SU-DHL-6 (cell line): ENCODE data around the gene SLC6A8.

Experiments
- H2AFZ ChIP-seq: fragments of 200-600 bp; sonication (generic); 2 replicates; pipeline ENCODE4 v1.6.1; 2014; ENCODE audit warnings: low read depth, mild to moderate bottlenecking, moderate library complexity, mixed read lengths, antibody characterized with exemption, low read length; ENCODE audit not compliant: severe bottlenecking
- H3F3A ChIP-seq: fragments of 200-600 bp; shearing (Covaris generic); 2 replicates; pipeline ENCODE4 v1.6.0; 2016; ENCODE audit warnings: antibody characterized with exemption, mild to moderate bottlenecking; ENCODE audit not compliant: insufficient read depth
- H3K27ac ChIP-seq: fragments of 200-600 bp; sonication (generic); 2 replicates; pipeline ENCODE4 v1.5.1; 2016; ENCODE audit warnings: low read depth, mild to moderate bottlenecking, low read length, moderate library complexity, mixed read lengths
- H3K27me3 ChIP-seq: fragments of 200-600 bp; sonication (generic), shearing (Covaris generic); 2 replicates; pipeline ENCODE4 v1.6.0; 2014; ENCODE audit warnings: mild to moderate bottlenecking, low read length
- H3K36me3 ChIP-seq: fragments of 200-600 bp; sonication (generic); 2 replicates; pipeline ENCODE4 v1.6.1; 2014; ENCODE audit warnings: mild to moderate bottlenecking, low read length, mixed read lengths
- H3K4me2 ChIP-seq: fragments of 300-600, 200-600 bp; shearing (Covaris generic), sonication (generic); 2 replicates; pipeline ENCODE4 v1.6.0; 2014; ENCODE audit warnings: low read length, low read depth, mild to moderate bottlenecking; ENCODE audit not compliant: poor library complexity, severe bottlenecking
- H3K4me3 ChIP-seq: fragments of 200-600 bp; sonication (generic); 2 replicates; pipeline ENCODE4 v1.5.1; 2014; ENCODE audit warnings: antibody characterized with exemption, low read length, mild to moderate bottlenecking, mixed read lengths; ENCODE audit not compliant: insufficient read depth, poor library complexity, severe bottlenecking
- H3K79me2 ChIP-seq: fragments of 200-600 bp; sonication (generic); 2 replicates; pipeline ENCODE4 v1.6.1; 2014; ENCODE audit warnings: mild to moderate bottlenecking, low read length, moderate library complexity; ENCODE audit not compliant: insufficient read depth
- H3K9ac ChIP-seq: fragments of 200-600 bp; sonication (generic); 2 replicates; pipeline ENCODE4 v1.7.0; 2014; ENCODE audit warnings: mild to moderate bottlenecking, low read length
- H3K9me2 ChIP-seq: fragments of 200-600 bp; sonication (generic); replicated peaks from 2 replicates; pipeline ENCODE4 v1.6.1; 2014; ENCODE audit warnings: low read length; ENCODE audit not compliant: insufficient read depth
- H3K9me3 ChIP-seq: fragments of 200-600 bp; sonication (generic); 2 replicates; pipeline ENCODE4 v1.6.1; 2014; ENCODE audit warnings: low read length, mixed read lengths; ENCODE audit not compliant: insufficient read depth
- H4K20me1 ChIP-seq: fragments of 200-600 bp; sonication (generic); 2 replicates; pipeline ENCODE4 v1.6.1; 2014; ENCODE audit warnings: low read depth, mild to moderate bottlenecking, antibody characterized with exemption, low read length, moderate library complexity, mixed read lengths
- EZH2phosphoT487 ChIP-seq: fragments of 200-600 bp; sonication (generic), shearing (Covaris generic); conservative IDR thresholded peaks from 2 replicates; pipeline ENCODE4 v1.6.1; 2018; ENCODE audit warnings: mild to moderate bottlenecking, antibody characterized with exemption, low read length, moderate library complexity, mixed read lengths
- TF ChIP-seq, protein P1 (sequence below): fragments of 200-600 bp; sonication (generic); IDR thresholded peaks from one replicate; pipeline ENCODE4 v1.5.1; 2017; ENCODE audit warnings: antibody characterized with exemption, mild to moderate bottlenecking, low read length, moderate library complexity; ENCODE audit not compliant: insufficient read depth, poor library complexity, severe bottlenecking

Gene SLC6A8

DNA sequence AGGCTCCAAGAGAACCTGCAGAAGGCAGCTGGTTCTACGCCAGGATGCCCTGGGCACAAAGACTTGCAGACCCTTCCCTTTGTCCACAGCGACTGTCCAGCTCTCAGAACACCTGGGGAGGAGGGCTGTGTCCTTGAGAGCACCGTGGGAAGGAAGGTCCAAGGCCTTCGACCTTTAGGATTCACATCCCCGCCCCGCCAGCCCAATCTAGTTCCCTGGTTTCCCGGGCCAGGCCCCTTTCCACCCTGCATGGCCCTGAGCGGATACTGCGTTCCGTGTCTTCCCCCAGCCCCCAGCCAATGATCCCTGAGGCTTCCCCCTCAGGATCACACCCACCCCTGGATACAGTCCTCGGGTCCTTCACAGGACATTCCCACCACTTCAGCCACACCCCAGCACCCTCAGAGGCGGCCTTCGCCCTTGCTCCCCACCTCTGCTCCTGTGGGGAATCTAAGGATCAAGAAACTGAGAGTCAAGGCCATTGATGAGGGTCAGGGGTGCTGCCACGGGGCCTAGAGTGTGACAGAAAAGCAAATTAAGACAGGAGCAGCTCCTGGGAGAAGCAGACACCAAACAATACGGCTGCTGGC is 46.0 kb downstream of the SLC6A8 start:
- TF ChIP-seq, protein P1, sequence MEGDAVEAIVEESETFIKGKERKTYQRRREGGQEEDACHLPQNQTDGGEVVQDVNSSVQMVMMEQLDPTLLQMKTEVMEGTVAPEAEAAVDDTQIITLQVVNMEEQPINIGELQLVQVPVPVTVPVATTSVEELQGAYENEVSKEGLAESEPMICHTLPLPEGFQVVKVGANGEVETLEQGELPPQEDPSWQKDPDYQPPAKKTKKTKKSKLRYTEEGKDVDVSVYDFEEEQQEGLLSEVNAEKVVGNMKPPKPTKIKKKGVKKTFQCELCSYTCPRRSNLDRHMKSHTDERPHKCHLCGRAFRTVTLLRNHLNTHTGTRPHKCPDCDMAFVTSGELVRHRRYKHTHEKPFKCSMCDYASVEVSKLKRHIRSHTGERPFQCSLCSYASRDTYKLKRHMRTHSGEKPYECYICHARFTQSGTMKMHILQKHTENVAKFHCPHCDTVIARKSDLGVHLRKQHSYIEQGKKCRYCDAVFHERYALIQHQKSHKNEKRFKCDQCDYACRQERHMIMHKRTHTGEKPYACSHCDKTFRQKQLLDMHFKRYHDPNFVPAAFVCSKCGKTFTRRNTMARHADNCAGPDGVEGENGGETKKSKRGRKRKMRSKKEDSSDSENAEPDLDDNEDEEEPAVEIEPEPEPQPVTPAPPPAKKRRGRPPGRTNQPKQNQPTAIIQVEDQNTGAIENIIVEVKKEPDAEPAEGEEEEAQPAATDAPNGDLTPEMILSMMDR, result no peak
- no peak for TF ChIP-seq EZH2phosphoT487
- no peaks in the 10 kb centered on the region for H3K27me3 ChIP-seq
- H3K9ac ChIP-seq, result no peak overlapping the region
- H3K9me3 ChIP-seq, result no peaks in the 10 kb centered on the region
- no peak overlapping the region for H2AFZ ChIP-seq
- no peak overlapping the region for H3K4me2 ChIP-seq
- no peaks in the 10 kb centered on the region for H3K36me3 ChIP-seq
- no peak overlapping the region for H3K27ac ChIP-seq
- H3F3A ChIP-seq, result no peaks in the 10 kb centered on the region
- no peaks in the 10 kb centered on the region for H3K79me2 ChIP-seq
- H3K4me3 ChIP-seq, result no peak overlapping the region
- no peaks in the 10 kb centered on the region for H4K20me1 ChIP-seq
- H3K9me2 ChIP-seq, result no peaks in the 10 kb centered on the region

DNA sequence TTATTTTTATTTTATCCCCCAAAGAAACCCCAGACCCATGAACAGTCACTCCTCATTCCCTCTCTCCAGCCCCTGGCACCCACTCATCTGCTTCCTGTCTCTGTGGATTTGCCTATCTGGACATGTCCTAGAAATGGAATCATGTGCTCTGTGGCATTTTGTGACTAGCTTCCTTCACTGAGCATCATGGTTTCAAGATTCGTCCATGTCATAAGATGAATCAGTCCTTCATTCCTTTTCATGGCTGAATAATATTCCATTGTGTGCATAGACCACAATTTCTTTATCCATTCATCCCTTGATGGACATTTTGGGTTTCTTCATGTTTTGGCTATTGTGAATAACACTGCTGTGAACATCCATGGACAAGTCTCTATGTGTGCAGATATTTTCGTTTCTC is 47.1 kb downstream of the SLC6A8 start:
- H3K27me3 ChIP-seq, result no peaks in the 10 kb centered on the region
- no peaks in the 10 kb centered on the region for H3F3A ChIP-seq
- no peak overlapping the region for H3K4me3 ChIP-seq
- no peaks in the 10 kb centered on the region for H3K79me2 ChIP-seq
- H2AFZ ChIP-seq, result no peak overlapping the region
- H3K9me2 ChIP-seq, result no peaks in the 10 kb centered on the region
- no peaks in the 10 kb centered on the region for H3K36me3 ChIP-seq
- no peaks in the 10 kb centered on the region for H3K9me3 ChIP-seq
- no peaks in the 10 kb centered on the region for H4K20me1 ChIP-seq
- H3K27ac ChIP-seq, result no peak overlapping the region
- no peak for TF ChIP-seq EZH2phosphoT487
- TF ChIP-seq, protein P1, result no peak
- H3K4me2 ChIP-seq, result no peak overlapping the region
- H3K9ac ChIP-seq, result no peak overlapping the region

- no peak overlapping the region for H3K9ac ChIP-seq
- H3K27me3 ChIP-seq, result no peaks in the 10 kb centered on the region
- no peaks in the 10 kb centered on the region for H3K79me2 ChIP-seq
- H3F3A ChIP-seq, result no peaks in the 10 kb centered on the region
- no peak overlapping the region for H3K4me3 ChIP-seq
- H3K27ac ChIP-seq, result no peak overlapping the region
- no peak overlapping the region for H2AFZ ChIP-seq
- H3K36me3 ChIP-seq, result no peaks in the 10 kb centered on the region
- no peak for TF ChIP-seq EZH2phosphoT487
- TF ChIP-seq, protein P1, result no peak
- no peaks in the 10 kb centered on the region for H3K9me3 ChIP-seq
- no peak overlapping the region for H3K4me2 ChIP-seq
- no peaks in the 10 kb centered on the region for H4K20me1 ChIP-seq
- no peaks in the 10 kb centered on the region for H3K9me2 ChIP-seq
These were observed 47.5 kb downstream of the SLC6A8 start for GRCh38 chrX:153735274-153735673.
